22Rv1 (cell line): Measurements from ENCODE around the gene NBAS.
"Not testable (repeated sequence)": the region's sequence is repeated elsewhere in the genome, so short reads cannot be mapped to it uniquely, and the experiment has no call there.

ENCODE experiments used
- ZFX ChIP-seq: fragments of 450-650 bp; IDR thresholded peaks from 2 replicates; pipeline ENCODE4 v1.6.1; 2017; ENCODE audit warnings: antibody characterized with exemption, borderline replicate concordance
- TF ChIP-seq, protein P1 (sequence below): fragments of 450-650 bp; IDR thresholded peaks from 2 replicates; pipeline ENCODE4 v1.5.1; 2017; ENCODE audit warnings: mild to moderate bottlenecking

DNA sequence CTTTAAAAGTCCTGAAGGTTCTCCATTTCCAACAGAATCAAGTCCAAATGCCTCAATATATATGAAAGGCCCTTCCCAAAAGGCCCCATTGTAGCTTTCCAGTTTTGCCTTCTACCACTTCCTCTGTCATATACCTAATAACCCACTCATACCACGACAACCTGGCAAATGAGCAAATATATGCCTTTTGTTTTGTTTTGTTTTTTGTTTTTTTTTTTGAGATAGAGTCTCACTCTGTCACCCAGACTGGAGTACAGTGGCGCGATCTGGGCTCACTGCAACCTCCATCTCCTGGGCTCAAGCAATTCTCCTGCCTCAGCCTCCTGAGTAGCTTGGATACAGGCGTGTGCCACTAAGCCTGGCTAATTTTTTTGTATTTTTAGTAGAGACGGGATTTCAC, 20.6 kb downstream of the NBAS start:
- TF ChIP-seq, protein P1, sequence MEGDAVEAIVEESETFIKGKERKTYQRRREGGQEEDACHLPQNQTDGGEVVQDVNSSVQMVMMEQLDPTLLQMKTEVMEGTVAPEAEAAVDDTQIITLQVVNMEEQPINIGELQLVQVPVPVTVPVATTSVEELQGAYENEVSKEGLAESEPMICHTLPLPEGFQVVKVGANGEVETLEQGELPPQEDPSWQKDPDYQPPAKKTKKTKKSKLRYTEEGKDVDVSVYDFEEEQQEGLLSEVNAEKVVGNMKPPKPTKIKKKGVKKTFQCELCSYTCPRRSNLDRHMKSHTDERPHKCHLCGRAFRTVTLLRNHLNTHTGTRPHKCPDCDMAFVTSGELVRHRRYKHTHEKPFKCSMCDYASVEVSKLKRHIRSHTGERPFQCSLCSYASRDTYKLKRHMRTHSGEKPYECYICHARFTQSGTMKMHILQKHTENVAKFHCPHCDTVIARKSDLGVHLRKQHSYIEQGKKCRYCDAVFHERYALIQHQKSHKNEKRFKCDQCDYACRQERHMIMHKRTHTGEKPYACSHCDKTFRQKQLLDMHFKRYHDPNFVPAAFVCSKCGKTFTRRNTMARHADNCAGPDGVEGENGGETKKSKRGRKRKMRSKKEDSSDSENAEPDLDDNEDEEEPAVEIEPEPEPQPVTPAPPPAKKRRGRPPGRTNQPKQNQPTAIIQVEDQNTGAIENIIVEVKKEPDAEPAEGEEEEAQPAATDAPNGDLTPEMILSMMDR, result not testable (repeated sequence)
- not testable (repeated sequence) for TF ChIP-seq ZFX
